Fibroblast of gingiva (primary cell): ENCODE data around the gene PLVAP.
A peak's percentile ranks its signal among the peaks of the same experiment; 100 is the strongest.

Experiments
- DNase-seq: peaks from one replicate; pipeline ENCODE4 v3.0.0-alpha.2; 2011; ENCODE audit warnings: low read depth

The PLVAP gene

DNA sequence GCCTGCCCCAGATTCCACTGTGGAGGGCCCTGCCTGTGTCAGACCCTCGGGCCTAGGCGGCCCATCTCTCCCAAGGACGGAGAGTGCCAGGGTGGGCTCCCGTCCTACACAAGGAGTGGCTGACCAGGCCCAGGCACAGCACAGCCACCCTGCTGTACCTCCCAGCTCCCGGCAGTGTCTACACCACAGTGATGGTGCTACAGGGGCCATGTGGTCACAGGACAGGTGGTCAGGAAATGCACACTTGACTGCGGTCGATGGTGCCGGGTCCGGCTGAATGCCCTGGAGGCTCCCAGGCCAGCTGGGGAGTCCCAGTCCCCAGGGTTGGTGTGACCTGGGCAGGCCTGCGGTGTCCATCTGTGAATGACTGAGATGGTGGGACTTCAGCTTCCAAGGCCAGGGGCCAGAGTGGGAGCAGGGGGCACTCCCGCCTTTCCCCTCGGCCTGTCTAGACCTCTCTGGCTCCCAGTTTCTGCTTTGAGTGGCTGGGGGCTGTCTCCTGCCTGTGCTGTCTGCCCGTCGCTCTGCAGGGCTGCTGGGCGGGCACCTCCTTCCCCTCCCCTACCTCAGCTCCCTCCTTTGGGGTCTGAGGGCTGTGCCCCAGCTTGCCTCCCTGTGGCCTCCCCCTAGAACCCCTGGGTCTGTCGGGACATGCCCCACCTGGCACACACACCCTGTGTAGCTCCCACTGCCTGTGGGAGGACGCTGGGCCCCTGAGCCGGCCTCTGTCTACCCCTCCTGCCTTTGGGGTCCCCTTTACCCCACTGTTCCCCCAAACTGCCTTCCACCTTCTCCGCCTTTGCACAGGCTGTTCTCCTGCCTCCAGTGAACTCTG is 55.3 kb downstream of the PLVAP start:
- no peak for DNase-seq

DNA sequence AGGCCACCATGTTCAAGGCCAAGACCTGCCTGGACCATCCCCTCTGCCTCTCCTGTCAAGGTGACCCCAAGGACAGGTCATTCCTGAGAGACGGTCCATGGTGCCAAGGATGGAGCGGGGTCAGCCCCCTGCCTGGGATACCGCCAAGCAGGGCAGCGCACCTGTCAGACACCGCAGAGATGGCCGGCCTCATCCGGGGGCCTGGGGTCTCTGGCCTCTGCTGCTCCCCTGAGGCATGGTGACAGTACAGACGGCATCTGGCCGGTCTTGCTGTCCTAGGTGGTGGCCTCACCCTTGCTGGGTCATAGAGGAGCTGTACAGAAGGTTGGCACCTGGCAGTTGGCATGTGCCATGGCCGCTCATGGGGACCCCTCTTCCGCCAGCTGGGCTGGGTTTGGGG is 56.7 kb downstream of the PLVAP start:
- DNase-seq, result no peak

DNA sequence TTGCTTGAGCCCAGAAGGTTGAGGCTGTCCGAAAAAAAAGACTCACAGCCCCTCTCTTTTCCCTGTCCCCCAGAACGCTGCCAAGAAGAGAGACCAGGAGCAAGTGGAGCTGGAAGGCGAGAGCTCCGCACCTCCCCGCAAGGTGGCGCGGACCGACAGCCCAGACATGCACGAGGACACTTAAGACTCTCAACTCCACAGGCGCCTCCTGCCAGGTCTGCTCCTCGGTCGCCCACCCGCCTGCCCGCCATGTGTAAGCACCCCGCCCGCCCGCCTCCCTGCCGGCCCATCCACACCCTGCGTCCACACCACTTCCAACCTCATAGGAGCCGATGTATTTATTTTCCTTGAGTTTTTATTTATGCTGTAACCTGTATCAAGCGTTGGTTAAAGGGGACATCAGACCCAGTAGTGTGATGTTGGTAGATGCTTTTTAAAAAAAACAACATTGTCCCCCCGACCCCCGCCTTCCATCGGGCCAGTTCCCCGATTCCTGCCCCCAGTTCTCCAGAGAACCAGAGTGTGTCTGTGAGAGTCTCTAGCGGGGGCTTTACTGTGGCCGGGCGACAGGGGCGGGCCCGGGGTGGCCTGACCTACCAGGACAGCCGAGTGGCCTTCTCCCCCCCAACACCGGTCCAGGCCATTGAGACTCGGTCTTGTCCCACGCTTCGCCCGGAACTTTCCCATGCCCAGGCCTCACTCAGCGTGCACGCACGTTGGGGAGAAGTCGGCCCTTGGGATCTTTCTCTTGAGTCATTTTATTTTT is 57.5 kb downstream of the PLVAP start:
- DNase-seq, result no peak

DNA sequence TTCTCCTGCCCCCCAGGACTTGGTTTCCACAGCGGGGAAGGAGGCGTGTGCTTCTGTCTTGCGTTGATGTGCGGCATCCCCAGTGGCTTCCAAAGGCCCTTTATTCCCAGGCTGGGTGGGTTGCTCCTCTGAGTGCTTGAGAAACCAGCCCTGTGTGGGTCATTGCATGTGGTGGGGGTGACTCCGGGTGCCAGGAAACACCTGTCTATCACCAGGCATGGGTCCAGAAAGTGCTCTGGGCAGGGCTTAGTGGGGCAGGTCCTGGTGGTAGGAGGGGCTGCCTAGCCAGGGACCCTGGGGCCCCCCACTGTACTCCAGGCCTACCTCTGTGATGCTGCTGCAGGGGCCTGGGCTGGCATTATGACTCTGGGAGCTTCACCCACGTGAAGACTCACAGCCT is 58.2 kb downstream of the PLVAP start:
- DNase-seq, result no peak

DNA sequence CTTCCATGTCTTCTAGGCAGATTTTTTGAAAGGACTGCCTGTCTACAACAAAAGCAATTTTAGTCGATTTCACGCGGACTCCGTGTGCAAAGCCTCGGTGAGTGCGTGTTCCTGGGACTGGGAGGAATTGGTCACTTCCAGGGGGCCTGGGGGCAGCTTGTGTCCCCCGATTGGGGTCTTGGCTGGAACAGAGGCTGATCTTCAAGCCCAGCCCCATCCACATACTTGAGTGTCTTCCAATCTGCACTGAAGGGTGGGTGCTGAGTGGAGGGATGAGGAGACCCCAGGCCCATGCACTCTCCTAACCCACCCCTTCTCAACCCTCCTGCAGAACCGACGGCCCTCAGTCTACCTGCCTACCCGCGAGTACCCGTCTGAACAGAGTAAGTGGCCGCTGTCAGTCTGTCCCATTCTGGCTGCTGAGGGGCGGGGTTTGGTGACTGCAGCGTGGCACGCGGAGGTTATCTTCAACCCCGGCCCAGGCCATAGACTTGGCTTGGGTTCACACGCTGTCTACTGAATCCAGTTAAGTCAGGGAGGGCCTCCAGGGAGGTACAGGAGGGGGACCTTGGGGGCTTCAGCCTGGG is 63.0 kb downstream of the PLVAP start:
- DNase-seq, result no peak

DNA sequence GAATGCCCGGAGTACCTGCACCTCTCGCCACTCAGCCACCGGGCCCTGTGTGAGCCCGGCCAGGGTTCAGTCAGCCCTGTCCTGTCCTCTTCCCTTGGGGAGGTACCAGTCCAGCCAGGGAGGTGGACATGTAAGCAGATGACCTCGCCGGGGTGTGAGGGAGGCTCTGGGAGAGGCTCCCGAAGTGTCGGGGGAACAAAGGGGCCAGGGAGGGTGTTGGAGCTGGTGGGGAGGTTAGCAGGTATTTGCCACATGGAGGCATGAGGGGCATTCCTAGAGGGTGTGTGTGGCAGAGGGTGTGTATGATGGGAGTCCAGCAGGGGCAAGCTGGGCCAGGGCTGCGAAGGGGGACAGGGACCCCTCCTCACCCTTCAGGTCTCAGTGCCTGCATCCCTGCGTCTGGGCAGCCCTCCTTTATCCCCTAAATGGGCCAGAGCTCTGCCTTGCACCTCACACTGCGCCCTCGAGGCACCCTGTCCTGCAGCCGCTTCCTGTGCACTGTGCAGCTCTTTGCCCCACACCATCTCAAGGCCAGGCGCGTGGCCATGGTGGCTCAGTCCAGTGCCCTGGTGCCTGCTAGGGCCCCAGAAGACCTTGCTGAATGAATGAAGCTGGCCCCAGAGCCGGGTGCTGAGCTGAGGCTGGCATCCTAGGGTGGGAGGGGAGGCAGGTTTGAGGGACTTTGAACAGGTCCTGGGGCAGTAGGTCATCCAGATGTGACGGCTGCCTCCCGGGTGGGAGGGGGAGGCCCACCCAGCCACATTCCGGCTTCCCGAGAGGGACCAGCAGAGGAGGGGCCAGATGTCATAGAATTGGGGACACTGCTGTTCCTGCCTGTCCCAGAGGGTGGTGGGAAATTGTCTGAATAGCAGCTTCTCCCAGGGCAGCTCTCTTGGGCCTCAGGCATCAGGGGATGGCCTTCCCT is 64.7 kb downstream of the PLVAP start:
- DNase-seq, result no peak

DNA sequence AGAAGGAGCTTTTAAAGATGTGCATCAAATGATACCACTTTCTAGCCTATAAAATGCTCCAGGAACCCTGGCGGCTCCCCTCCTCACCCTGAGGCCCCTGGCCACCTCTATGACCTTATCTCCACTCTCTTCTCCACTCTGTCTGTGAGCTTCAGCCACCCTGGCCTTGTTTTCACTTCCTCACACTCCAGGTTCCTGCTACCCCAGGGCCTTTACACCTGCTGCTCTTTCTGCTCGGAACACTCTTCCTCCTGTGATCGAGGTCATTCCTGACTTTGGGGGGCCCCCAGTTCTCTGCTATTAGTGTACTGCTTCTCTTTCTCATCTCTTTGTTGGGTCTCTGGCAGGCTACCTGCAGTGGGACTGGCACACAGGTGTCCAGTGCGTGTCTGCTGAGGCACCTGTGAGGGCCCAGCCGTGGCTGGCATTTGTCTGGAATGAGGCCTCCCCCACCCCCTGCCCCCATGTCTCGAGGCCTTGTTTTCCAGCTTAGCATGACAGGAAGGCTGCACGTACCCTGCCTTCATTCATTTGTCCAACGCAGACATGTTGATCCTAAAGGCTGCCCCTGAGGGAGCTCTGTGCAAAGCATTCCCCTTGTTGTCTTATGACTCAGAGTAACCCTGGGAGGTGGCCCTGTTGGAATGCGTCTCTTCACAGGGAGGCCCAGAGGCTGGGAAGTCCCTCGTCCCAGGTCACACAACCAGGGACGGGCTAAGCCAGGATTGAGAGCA is 65.5 kb downstream of the PLVAP start:
- peak; percentile 61 for DNase-seq

DNA sequence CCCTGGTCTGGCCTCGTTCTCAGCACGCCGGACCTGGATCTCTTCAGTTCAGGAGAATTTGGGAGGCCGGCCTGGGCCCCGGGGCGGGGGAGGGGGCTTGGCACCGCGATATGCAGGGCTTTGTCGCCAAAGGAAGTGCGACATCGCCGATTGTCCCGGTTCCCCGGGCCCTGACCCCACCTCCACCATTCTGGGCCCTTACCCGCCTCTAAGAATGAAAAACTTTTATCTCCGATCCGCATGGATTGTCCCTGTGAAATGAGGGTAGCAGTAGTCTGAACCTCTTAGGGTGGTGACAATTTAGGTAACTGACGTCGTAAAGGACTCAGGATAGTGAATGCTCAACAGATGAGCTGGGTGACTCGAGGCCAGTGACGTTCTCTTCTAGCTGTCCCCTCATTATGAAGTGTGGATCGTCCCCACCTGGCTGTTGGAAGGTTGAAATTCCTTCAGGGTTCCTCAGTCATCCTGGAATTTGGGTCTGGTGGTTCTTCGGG is 67.1 kb downstream of the PLVAP start:
- DNase-seq, result no peak

DNA sequence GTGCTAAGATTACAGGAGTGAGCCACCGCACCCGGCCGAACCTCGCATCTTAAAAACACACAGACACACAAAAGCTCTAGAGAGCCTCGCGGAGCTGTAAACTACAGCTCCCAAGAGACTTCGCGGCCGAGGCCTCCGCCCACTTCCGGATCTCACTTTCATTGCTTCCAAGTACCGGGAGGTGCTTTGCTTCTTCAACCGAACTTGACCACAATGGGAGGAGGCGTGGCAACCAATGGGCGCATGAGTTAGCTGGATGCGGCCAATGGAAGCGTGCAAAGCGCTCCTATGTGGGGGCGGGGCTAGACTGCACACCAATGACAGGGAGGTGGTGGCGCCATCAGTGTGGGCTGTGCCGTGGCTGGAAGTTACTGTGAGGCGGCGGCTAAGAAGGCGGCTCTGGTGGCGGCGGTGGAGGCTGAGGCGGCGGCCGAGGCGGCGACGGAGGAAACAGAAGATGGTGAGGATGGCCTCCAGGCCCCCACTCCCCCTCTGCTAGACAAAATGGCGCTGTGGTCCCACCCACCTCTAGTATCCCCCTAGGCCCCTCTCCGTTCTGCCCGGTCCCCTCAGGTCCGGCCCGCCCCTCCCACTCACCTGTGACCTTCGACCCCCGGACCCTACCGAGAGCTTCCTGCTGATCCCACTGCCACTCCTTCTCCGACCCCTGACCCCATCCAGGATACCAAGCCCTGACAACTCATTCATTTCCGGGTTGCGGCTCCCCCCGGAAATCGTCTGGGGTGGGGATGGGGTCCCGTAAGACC is 67.8 kb downstream of the PLVAP start, which contains the start of gene DDA1:
Gene DDA1 (plus strand): TSS at position 366 of the 767 bp plus-strand sequence. CDS start 92 bp downstream, at position 458.
- peak; percentile 100 for DNase-seq

DNA sequence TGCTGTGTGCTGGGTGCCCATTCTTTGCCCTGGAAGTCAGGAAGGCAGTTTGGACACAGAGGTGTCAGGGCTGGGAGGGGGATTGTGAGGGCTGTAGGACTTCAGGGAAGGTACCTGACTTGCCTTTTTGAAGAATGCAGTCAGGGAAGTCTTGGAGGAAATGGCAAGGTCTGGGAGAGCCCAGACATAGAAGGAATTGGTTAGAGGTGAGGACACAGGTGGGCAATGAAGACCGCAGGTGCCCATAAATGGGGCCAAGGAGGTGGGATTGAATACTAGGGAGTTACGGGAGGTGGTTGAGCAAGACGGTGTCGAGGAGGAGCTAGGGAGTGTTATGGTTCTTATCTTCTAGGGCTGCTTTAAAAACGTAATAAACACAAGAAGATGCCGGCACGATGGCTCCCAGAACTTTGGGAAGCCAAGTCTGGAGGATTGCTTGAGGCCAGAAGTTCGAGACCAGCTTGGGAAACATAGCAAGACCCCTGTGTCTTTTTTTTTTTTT is 69.2 kb downstream of the PLVAP start:
- DNase-seq, result no peak

DNA sequence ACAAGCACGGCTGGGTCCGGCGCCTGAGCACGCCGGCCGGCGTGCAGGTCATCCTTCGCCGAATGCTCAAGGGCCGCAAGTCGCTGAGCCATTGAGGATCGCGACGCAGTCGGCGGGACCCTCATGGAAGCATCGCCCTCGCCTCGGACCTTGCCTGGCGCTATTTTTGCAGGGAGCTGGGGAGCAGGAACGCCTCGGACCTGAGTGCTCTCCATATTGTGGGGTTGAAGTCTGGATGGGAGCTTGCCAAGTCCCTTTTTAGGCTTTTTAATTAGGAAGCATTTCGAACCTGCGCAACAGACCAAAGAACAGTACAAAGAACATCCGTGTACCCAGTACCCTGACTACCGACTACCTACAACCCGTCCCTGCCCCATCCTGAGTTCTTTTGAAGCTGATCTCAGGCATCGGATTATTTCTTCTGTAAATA is 70.8 kb downstream of the PLVAP start:
- no peak for DNase-seq

DNA sequence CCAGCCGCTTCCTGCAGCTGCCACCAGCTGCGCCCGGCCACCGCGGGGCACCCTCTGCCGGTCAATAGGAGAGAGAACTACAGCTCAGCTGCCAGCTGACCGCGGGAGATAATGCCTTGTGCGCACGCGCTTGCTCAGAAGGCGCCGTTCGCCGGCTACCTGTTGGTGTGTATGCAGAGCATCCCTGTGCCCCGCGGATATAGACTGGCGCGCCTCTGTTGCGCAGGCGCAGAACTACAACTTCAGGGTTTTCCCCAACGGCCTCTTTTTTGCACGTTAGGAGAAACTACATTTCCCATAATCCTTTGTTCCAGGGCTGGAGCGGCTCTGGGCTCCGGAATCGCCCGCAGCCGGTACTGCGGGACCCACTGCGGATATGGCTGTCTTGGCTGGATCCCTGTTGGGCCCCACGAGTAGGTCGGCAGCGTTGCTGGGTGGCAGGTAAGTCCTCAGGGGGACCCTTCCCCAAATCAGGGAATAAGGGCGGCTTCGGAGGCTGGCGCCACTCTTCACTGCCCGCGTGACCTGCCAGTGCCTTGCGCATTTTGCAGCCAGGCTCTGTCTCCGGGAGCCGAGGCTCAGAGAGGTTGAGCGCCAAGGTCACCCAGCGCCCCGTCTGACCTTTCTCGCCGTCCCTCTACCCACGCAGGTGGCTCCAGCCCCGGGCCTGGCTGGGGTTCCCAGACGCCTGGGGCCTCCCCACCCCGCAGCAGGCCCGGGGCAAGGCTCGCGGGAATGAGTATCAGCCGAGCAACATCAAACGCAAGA is 71.4 kb downstream of the PLVAP start, which contains the start of gene MRPL34:
Gene MRPL34 (plus strand): TSS at position 356 of the 768 bp plus-strand sequence. CDS start 21 bp downstream, at position 377.
- DNase-seq, result peak; percentile 100

DNA sequence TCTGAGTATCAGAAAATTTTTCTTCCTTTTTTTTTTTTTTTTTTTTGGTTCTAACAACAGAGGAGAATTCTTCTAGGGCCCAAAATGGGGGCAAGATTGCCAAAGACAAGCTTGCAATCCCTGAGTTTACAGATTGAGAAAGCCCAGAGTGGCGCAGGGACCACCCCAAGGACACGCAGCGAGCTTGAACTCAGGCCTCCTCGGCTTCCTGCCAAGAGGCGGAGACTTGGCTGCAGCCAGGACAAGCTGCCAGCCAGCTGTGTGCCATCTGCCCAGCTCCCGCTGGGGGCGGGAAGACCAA is 72.0 kb downstream of the PLVAP start:
- no peak for DNase-seq

DNA sequence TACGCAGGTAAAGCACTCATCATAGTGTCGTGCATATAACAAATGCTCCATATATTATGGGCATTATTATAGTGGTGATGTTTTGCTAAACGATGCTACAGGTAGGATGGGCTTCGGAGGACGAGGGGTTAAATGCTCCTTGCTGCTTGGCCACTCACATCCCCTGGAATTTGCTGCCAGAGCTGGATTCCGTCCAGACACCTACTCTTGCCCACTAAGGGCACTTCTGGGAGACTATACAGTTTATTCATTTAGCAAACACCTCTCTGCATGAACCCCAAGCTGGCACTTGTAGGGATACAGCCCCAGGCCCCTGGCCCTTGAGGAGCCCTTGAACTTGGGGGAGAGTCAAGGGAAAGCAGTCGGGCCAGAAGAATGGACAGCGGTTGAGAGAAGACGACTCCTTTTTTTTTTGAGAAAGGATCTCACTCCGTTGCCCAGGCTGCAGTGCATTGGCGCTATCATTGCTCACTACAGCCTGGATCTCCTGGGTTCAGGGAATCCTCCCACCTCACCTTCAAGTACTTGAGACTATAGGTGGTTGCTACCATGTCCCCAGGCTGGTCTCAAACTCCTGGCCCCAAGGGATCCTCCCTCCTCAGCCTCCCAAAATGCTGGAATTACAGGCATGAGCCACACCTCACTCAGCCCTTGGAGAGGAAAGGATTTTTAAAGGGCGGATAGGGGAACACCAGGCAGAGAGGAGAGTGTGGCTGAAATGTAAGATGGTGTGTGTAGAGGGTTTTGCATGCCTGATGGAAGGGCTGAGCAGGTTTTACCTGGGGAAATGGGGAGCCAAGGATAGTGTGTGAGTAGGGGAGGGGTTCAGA is 72.5 kb downstream of the PLVAP start:
- peak; percentile 49 for DNase-seq

DNA sequence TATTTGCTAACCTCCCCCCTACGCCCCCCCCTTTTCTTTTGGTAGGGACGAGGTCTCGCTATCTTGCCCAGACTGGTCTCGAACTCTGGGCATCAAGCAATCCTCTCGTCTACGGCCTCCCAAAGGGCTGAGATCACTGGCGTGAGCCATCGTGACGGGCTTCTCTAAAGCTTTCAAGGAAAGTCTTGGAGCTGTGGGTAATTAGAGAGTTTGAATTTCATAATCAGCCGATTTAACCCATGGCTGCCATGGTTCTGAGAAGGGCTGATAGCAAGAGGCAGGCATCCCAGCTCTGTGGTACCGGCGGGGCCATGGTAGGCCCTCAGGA is 73.2 kb downstream of the PLVAP start:
- DNase-seq, result peak; percentile 86

DNA sequence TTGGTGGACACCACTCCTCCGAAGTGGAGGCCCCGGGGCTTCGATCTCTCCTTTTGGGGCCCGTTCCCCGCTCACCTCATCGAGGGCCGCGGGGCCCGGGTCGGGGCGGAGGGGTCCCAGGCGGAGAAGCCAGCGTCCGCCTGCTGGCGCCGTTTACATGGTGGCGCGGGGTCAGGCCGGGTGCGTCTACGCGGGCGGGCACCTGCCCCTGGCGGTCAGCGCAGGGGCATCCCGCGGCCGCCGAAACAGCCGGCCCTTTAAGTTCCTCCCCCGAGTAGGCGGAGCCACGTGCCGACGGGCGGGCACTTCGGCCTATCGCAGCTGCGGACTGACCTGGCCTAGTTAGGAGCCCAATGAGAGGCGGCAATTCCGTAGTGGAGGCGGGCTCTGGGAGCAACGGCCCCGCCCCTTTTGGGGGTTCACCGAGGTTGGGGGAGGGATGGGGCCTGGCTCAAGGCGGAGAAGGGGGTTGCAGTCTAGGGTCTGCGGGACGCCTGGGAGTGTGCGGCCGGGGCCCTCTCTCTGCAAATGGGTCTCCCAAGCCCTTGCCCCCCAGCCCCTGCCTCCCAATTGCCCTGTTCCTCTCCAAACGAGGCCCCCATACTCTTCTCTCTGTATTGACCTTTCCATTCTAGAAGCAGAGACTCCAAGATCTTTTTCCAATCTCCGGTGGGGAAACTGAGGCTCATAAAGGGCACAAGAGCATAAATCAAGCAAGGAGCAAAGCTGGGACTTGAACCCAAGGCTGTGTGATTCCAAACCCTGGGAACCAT is 73.8 kb downstream of the PLVAP start, which contains the start of gene ABHD8:
Gene ABHD8 (minus strand): TSS at position 259 of the 773 bp plus-strand sequence. CDS start 1,809 bp downstream, outside the sequence.
- DNase-seq, result peak; percentile 94

DNA sequence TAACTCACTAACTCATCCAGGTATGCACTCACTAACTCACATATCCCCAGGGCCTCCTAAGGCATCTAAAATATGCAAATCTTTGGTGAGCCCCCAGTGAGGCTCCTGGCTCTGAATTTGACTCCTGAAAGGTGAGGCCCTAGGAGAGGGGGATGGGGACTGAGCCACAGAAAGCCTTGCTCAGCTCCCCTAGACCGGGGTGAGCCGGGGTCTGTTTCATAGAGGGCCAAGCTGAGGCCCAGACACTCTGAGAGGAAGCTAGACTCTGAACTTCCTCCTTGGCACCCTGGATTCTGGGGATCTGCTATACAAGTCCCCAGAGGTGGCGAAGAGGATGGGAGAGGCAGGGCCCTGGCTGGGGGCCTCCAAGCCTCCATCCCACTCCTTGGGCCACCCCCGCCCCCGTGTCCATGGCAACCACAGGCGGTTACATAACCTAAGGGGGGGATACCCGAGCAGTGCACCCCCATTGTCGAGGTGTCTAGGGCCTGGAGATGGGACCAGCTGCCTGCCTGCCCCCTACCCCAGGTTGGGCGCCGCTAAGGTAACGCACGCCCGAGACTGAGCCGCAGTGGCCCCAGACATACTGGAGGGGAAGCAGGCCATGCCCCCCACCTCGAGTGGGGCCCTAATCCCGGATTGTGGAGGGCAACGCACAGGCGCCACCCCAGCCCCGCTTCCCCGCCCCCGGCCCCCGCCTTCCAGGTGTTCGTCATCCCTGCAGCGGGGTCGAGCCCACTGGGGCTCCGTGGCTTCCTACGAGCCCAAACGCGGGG is 74.6 kb downstream of the PLVAP start:
- DNase-seq, result no peak
